ENCODE measurements around the gene QRFP.
"Not testable (repeated sequence)": the region's sequence is repeated elsewhere in the genome, so short reads cannot be mapped to it uniquely, and the experiment has no call there.

Gene QRFP

DNA sequence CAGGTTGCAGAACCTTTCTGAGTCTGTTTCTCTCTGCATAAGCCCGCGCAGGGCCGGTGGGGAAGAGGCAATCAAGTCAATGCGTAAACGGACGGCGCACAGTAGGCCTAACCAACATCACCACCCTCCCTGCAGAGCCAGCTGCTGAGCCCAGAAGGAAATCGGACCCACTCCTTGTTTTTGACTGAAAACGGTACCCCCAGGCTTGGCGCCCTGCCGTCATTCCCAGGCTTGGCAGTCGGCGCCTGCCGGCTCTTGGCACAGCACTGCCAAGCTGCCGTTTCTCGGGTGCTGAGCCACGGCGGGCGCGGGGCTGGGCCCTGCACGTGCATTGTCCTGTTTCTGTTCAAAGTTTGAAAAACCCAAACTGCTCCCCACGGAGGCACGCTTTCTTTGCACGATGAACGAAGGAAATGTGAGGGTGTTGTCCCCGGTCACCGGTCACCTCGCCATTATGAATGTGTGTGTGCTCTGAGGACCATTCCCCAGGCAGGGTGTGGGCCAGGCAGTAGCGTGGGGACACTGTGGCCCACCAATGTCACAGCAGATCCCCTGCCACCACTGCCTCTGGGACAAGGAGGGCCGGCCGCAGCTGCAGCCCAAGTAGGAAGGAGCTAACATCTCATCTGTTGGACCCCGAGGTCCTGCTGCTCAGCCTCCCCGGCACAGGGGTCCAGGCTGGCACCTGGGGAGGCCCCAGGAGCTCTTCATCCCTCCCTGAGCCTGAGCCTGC lies 22.4 kb upstream of the QRFP start:
- no peak for DNase-seq

DNA sequence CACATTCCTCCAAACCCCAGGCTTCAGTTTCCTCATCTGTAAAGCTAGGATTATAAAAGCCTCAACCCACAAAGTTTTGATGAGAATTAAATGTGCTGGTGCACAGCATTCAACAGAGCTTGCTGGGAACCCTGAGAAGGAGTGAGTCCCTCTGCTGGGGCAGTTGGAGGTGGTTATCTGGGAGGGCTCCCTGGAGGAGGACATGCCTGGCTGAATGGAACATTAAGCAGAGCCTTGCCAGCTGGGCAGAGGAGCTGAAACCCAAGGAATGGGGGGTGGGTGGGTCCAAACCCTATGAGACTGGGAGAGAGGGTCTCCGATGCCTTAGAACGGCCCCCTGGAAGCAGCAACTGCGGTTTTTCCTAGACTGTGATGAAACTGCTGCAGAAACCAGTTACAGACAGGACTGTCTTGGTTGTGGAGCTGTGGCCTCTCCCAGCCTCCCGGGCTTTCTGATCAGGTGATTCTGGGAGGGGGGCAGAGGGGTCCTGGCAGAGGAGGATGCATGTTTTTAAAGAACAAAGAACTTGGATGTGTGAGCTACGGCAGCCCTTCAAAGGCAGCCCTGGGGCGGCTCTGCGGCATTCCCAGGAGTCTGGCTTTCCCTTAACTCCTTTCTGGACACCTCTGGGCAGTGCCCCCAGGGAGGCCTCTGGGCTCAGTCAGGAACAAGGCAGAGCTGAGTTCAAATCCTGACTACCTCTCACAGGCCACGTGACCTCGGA lies 21.7 kb upstream of the QRFP start:
- DNase-seq, result no peak

DNA sequence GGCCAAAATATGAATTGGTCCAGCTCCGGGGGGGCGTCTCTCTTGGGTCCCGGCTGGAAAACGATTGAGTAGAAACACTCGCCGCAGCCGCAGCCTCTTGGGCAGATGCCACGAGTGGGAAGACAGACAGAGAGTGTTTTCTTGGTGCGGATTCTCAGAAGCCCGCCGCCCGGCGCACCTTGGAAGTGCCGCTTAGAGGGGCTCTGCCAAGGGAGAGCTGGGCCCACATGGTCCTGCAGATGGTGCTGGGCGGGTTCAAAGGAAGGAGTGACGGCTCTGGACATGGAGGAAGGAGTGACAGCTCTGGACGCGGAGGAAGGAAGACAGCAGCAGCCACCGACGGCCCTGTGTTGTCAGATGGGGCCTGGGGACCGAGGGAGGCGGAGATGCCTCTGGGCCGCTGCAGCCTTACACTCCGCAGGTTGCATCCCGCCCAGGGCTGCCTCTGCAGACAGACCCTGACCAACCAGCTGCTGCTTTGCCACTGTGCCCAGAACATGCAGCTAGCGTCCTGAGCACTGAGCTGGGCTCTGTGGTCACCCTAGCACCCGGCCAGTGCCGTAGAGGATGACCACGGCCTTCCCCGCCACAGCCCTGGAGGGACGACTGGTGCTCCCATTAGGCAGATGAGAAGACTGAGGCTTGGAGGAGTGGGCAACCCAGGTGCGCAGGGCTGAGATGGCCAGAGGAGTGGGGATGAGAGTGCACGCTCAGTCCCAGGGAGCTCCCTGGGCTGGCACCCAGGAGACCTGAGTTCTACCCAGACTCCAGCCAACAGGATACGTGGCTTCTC lies 20.8 kb upstream of the QRFP start:
- no peak for DNase-seq

DNA sequence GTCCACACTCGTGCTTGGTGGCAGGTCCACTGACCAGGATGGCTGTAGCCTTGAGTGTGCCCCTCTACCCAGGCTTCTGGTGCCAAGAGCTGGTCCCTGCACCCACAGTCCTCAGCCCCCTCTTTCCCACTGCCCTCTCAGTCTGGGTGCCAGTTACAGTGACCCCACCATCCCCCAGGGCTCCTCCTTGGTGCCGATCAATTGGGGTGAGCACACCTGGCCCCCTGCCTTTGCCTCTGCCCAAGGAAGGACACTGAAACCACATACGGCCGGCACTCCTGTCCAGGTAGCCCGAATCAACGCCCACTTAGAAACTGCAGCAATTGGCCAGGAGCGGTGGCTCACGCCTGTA lies 18.5 kb upstream of the QRFP start:
- DNase-seq, result no peak

DNA sequence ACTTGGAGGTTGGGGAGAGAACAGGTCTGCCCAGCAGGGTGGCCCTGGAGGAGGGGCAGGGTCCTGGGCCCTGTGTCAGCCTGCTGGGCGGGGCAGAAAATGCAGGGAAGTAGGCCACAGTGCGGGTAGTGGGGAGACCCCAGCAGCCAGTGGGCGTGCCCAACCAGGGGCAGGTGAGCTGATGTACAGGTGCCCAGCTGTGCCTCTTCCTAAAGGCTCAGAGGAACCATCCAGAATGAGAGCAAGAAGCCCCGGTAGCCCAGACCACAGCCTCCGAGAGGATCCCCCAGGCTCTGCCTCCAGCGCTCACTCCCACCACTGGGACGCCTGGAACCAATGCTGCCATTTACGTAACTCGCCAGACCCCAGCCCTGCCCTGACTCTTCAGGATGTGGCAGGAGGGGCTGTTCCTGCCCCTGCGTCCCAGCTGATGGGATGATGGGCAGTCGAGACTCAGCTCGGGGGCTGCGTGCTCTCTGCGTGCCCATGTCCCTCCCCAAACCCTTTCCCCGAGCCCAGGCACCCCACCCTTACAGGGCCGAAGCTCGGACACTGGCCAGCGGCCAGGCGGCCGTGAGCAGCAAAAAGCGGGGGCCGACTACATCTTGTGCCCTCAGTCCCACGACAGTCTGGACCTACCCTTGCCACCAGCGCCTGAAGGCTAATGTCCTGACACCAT lies 17.9 kb upstream of the QRFP start:
- DNase-seq, result no peak

DNA sequence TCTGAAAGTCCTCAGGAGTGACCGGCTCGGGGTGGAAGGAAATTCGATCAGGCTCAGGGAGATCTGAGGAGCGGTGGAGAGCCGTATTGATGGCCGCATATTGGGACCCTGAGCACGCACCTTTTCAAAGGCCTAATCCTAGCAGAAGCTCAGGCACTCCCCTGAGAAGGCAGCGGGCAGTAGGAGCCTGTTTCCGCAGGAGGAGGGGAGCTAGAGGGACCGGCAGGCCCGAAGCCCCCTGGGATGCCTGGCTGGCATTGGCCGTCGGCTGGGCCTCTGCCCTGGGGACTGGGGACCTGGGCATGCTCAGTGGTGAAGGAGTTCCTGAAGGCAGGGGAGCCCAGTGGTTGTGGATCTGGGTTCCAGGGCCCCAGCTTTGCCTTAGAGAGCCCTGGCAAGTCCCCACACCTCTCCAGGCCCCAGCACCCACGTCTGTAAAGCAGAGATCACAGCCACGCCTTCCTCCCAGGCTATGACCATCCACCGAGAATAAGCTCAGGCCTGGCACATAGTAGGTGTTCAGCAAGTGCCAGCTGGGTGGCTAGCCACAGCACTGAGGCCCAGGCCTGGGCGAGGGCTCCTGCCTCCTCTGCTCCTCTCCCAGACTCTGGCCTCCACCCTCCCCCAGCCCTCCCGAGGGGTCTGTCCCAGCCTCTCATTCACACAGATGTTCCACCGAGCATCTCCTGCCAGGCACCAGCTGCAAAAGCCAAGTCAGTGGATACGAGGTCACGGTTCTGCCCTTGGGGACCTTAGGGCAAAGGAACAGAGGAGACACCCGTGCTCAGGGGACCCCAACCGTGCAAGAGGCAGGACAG lies 17.2 kb upstream of the QRFP start:
- DNase-seq, result no peak

DNA sequence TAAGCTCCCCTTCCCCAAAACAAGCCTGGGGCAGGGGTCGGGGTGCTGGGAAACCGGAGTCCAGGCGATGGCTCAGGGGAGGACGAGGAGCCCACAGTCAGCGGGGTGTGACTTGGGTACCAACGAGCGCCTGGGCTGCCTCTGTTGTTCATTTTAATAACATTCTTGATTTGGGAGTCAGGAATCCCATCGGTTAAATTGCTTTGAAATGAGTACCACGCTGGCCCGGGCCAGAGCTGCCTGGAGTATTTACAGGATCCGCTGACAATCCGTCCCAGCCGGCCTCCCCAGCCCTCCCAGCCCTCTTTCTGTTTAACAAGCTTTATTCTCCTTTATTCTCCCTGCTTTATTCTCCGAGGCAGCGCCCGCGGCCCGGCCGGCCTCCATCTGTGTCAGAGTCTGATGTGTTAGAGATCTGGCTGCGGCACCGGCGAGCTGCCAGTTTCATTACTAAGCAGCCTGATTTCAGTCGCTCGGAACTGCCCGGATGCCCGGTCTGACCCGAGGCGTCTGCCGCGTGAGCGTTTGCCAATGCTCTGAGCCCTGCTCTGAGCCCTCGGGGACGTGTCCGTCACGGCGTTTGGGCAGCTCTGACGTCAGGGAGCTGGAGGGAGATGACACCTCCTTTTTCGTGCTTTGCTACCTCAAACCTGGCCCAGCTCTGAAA lies 16.5 kb upstream of the QRFP start:
- no peak for DNase-seq

DNA sequence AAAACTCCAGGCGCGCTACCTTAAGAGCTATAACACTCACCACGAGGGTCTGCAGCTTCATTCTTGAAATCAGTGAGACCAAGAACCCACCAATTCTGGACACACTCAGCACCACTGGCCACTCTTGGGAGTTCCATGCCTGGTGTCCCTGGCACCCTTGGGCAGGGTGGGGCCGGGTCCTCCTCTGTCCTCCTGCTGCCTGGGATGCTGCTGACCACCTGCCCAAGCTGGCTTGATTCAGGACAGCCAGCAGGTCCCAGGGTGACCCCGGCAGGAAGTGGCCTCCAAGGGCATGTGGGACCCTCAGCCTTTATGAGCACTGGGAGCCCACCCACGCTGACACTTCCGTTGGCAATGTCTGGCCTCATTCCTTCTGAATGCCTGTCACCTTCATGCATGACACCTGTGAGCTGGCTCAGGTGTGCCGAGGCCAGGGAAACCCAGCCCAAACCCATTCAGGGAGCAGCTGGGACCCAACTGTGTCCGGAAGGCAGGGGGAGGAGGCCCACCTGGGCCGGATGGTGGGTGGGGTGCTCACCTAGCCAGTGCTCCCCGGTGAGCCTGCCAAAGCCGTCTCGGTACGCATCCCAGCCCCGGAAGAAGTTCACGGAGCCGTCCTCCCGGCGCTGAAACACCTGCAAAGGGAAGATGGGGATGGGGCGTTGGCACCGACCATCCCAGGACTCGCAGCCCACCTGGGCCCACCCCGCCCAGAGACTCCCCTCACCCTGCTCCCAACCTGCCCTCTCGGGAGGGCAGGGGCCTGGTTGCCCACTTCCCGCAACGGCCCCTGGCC lies 14.8 kb upstream of the QRFP start:
- DNase-seq, result no peak

DNA sequence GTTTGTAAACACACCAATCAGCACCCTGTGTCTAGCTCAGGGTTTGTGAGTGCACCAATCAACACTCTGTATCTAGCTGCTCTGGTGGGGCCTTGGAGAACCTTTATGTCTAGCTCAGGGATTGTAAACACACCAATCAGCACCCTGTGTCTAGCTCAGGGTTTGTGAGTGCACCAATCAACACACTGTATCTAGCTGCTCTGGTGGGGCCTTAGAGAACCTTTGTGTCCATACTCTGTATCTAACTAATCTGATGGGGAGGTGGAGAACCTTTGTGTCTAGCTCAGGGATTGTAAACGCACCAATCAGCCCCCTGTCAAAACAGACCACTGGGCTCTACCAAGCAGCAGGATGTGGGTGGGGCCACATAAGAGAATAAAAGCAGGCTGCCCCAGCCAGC lies 14.1 kb upstream of the QRFP start:
- not testable (repeated sequence) for DNase-seq

DNA sequence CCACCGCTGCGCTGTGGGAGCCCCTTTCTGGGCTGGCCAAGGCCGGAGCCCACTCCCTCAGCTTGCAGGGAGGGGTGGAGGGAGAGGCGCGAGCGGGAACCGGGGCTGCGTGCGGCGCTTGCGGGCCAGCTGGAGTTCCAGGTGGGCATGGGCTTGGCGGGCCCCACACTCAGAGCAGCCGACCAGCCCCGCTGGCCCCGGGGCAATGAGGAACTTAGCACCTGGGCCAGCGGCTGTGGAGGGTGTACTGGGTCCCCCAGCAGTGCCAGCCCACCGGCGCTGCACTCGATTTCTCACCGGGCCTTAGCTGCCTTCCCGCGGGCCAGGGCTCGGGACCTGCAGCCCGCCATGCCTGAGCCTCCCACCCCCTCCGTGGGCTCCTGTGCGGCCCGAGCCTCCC lies 13.4 kb upstream of the QRFP start:
- not testable (repeated sequence) for DNase-seq

DNA sequence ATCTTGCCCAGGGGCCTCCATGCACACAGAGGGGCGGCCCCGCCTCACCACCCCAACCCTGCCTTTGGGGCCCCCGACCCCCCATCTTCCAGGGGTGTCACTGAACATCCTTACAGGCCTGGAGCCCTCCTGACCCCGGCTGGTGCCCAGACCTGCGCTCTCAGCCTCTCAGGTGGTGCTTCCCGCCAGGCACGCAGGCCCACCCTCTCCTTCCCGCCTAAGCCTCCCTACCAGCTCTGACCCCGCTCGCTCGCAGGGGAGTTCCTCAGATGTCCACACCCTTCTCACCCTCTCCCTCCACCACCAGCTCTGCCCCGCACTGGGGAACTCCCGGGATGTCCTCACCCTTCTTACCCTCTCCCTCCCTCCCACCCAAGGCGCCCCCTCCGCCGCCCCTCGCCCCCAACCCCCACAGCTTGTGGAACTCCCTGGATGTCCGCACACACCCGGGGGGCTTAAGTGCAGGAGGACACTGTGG lies 12.3 kb upstream of the QRFP start:
- no peak for DNase-seq

DNA sequence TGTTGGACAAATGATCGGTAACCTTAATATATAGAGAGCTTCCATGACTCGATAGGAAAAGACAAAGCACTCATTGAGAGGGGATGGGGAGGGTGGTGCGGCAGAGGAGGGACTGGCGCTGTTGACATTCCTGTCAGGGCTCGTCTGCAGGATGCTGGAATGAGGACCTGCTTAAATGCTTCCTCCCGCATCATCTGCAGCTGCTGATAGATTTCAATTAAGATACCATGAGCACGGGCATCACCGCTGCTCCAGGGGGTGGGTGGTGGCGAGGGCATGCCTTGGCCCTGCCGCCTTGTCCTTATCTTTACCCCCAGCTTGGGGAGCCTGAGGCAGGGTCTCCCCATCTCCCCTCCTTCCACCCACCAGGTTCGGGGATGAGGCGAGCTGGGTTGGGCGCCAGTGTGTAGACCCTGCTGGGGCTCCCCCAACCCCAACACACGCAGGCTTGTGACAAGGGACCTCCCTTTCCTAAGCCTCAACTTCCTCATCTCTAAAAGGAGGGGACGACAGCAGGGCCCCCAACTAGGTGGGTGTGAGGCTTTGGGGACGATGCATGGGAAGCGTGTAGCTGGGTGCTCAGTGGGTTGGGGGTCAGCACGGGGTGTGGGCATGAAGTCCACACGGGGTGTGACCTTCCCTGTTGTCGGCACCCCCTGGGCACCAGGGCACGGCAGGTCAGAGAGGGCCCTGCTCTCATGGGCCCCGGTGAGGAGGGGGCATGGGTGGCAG lies 11.7 kb upstream of the QRFP start:
- DNase-seq, result no peak

DNA sequence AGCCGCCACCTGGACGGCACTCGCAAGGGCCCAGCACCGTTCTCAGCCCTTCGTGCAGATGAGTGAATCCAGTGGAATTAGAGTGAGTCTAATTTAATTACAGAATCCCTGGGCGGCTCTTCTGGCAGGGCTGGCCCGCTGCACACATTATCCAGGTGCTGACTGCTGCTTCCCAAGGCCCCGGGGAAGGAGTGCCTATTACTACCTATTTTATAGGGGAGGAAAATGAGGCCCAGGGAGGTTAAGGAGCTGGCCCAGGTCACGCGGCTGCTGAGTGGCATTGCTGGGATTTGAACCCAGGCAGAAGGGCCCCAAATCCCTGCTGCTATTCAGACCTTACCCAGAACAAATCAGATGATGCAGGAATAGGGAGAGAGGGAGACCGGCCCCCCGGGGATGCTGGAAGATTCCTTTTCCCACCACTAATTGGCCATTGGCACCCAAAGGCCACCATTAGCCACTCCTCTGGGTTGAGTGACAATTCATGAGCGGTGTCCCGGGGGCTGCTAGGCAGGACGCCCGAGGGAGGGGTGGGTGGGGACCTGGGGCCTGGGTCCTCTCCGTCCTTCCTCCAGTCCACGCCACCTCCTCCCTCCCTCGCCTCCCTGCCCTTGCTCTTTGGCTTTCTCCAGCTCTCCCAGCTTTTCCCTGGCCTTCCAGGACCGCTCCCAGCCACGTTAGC lies 10.3 kb upstream of the QRFP start:
- no peak for DNase-seq

DNA sequence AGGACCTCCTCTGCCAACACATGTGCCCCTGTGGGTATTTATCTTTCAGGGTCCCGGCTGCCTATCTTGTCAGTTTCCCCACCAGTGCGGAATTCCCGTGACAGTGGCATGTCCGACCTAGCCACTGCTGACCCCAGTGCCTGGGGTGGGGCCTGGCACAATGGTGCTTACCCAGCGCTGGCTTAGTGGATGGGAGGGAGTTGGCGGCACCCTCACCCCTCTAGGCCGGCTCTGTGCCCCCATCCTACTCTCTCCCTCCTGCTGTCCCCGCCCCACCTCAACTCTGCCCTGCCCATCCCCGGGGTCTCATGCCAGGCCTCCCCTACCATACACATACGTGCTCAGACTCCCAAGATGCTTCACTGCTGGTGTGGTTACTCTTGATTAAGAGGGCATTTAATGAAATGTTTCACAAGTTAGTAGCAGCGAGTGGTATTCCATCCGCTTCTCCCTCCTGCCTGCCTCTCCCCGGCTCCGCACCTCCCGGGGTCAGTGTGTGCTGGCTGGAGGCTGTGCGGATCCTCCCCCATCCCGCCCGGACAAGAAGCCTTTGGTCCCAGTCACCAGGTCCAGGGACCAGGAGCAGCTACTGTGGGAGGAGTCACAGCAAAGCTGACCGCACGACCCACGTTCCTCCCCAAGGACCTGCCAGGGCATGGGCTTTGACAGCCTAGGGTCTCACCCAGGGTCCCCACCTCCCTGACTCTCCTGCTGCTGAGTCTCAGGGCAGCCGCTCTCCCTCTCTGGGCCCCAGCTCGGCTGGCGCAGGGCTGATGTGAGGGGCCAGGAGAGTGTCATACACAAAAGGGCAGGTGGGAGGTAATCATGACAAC lies 9.5 kb upstream of the QRFP start:
- DNase-seq, result no peak

DNA sequence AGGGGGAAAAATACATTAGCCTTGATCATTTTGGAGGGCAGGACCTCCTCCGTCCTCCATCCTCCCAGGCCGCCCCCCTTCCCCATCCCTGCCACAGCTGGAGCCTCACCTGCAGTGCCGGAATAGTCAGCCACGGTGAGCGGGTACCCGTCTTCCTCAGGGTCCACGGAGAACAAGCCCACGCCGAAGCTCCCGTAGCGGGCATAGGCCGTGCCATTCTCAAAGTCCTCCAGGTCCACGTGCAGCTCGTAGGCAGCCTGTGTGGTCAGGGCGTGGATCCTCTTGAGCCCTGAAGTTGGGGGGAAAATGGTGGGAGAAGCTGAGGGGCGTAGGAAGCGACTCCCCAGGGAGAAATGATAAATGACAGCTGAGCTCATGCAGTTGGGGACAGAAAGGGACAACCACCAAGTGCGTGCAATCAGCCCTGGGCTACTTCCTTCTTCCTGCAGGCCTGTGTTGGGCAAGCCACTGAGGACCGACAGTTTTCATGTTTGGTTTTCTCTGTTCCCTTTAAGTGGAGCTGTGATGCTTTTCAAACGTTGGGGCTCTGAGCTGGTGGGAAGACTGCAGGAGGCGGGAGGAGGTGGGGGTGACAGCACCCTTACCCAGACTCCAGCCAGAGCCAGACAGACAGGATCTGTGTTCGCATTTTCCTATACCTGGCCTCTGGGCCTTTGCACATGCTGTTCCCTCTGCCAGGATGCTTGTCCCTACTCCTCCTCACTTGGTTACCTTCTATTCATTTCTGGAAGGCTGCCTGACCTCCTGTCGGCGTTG lies 8.7 kb upstream of the QRFP start:
- no peak for DNase-seq

DNA sequence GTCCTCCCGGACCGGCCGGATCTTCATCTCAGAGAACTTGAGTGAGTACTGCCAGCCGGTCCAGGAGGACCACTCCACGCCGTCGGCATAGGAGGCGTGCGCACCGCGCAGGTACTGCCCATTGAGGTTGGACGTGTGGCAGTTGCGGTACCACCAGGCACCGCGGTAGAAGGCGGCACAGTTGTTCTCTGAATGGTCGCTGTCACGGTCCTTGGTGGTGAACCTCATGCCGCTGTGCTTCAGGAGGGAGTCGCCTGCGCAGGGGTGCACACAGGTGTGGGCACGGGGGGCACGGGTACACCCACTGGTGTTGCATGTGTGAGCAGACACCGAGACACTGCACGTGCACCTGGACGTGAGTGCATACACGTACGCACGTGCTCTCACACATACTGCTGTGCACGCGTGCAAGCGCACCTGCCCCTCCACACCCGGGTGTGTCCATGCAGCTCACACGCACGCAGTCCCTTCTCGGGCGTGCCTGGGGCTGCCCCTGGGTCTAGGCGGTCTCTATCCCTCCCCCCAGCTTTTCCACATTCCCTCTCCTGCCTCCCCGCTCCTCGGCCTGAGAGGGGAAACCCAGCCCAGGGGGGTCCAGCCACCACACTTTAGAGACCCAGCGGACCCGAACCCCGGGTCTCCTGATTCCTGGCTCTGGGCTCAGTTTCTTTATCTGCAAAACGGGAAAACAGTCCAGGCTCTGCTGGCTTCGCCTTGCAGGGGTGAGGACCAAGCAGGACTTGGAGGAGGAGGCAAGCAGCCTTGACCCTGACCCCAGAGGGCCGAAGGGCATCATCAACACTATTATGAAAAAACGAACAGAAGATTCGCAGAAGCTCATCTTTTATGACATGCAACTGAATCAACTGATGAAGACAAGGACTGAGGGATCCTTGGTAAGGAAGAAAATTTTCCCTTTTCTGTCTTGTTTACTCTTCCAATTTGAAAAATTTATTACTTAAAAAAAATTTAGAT lies 7.7 kb upstream of the QRFP start:
- DNase-seq, result no peak

Measured in SIG-M5 (cell line).